Skeletal muscle tissue (tissue), 4 donors: Measurements from ENCODE around the gene NEURL3. TPM values are rescaled to one million over a fixed set of nuclear protein-coding genes. Genes with fewer than 3 reads are reported as not detected.
"Not testable (repeated sequence)": the region's sequence is repeated elsewhere in the genome, so short reads cannot be mapped to it uniquely, and the experiment has no call there.

Experiments
- H3K27ac ChIP-seq: one replicate; pipeline ENCODE4 v1.7.0; 2013; ENCODE audit warnings: mild to moderate bottlenecking, low read depth, low read length, inconsistent platforms
- H3K27me3 ChIP-seq, 3 donors: one replicate each; pipeline ENCODE4 v1.7.0; 2013; ENCODE audit warnings: low read length in 3 of 3; ENCODE audit not compliant: control insufficient read depth in 3 of 3, insufficient read depth in 3 of 3
- H3K36me3 ChIP-seq, 3 donors: one replicate each; pipeline ENCODE4 v1.7.0; 2013; ENCODE audit warnings: low read length in 3 of 3; ENCODE audit not compliant: control insufficient read depth in 3 of 3, insufficient read depth in 3 of 3
- H3K4me1 ChIP-seq, 3 donors: one replicate each; pipeline ENCODE4 v1.7.0; 2013; ENCODE audit warnings: low read length in 3 of 3, mild to moderate bottlenecking in 3 of 3; ENCODE audit not compliant: control insufficient read depth in 3 of 3, insufficient read depth in 3 of 3
- H3K4me3 ChIP-seq, 3 donors: one replicate each; pipeline ENCODE4 v1.7.0; 2013; ENCODE audit warnings: low read length in 3 of 3
- H3K9ac ChIP-seq, 3 donors: one replicate each; pipeline ENCODE4 v1.7.0; 2013; ENCODE audit warnings: low read length in 3 of 3, mild to moderate bottlenecking in 3 of 3, moderate library complexity in 2 of 3, low read depth in 1 of 3
- H3K9me3 ChIP-seq, 3 donors: one replicate each; pipeline ENCODE4 v1.7.0; 2013; ENCODE audit warnings: low read length in 3 of 3; ENCODE audit not compliant: control insufficient read depth in 3 of 3
- total RNA-seq: library from RNA; depleted of rRNA; stranded (reverse); fragments of >200 nt; gene quantifications from one replicate; pipeline ENCODE4 v1.2.3, GENCODE V29; 2014
- donor health status: Osteomylitis.

The NEURL3 gene
- not detected for total RNA-seq

- no peak within 1 kb of the TSS for H3K4me3 ChIP-seq
- H3K27ac ChIP-seq = no peak within 1 kb of the TSS
- H3K9me3 ChIP-seq = no peaks in the 10 kb centered on the region
- H3K36me3 ChIP-seq = no peaks in the 10 kb centered on the region
- peaks cover 30 to 52% (median 49%) of the 10 kb centered on the region in 3 donors for H3K4me1 ChIP-seq
- H3K9ac ChIP-seq = no peak within 1 kb of the TSS
- H3K27me3 ChIP-seq = peaks cover 18 to 25% (median 25%) of the 10 kb centered on the region in 3 donors
Observed at GRCh38 chr2:96505231-96505889, at the start of gene NEURL3. Gene NEURL3, minus strand, starts transcription at chr2:96505357. Its CDS starts 71 bp downstream, at chr2:96505286.

DNA sequence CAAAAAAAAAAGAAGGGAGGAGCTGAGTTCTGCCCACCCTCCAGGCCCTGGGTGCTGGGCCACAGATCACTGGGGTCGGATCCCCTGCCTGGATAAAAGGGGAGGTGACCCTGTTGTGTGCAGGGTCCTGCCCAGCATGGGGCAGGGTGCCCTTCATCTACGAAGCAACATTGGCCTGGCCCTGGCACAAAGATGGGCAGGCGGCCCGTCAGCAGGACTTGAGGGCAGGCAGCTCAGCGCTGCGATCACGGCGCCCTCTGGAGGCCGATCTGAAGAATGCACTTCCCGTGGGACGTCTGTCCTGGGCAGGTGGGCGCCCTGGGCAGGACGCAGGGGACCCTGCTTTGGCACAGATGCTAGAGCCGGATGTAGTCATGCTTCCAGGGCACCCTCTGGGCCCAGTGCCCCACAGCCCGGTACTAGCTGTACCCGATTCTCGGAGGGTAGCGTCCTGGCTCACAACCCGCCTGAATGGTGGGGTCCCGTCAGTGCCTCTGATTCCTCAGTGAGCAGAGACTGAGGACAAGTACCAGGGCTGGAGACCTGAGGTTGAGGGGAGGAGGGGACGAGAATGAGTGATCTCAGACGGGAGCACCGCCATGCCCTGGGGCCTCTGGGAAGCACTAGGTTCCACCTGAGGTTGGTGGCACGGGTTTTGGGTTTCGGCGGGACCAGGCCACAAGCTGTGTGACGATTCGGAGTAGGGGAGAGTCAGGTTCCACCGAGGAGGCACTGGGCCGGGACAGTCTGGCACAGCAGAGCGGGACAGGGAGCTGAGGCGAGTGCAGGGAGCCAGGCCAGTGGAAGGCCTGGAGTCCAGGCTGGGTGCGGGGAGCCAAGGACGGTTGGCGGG, 49.4 kb upstream of the NEURL3 start:
- H3K27ac ChIP-seq = peak overlapping the region; percentile 72
- no peaks in the 10 kb centered on the region for H3K27me3 ChIP-seq
- H3K9ac ChIP-seq = peak overlapping the region; percentile 63 to 82 (median 80)
- H3K36me3 ChIP-seq = peaks cover 16 to 37% (median 22%) of the 10 kb centered on the region in 3 donors
- H3K4me3 ChIP-seq = peak overlapping the region; percentile 39 to 73 (median 51)
- no peaks in the 10 kb centered on the region for H3K9me3 ChIP-seq
- H3K4me1 ChIP-seq = peaks cover 10 to 34% (median 23%) of the 10 kb centered on the region in 3 donors

DNA sequence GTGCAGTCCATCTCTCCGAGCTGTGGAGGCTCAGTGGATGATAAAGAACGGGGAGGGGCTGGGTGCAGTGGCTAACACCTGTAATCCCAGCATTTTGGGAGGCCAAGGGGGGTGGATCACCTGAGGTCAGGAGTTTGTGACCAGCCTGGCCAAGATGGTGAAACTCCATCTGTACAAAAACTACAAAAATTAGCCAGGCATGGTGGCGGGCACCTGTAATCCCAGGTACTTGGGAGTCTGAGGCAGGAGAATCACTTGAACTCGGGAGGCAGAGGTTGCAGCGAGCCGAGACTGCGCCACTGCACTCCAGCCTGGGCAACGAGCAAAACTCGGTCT, 48.8 kb upstream of the NEURL3 start:
- H3K27me3 ChIP-seq, H3K9me3 ChIP-seq, H3K27ac ChIP-seq: not testable (repeated sequence)
- peak overlapping the region; percentile 63 to 82 (median 80) for H3K9ac ChIP-seq
- H3K4me1 ChIP-seq = peaks cover 11 to 40% (median 25%) of the 10 kb centered on the region in 3 donors
- peaks cover 22 to 43% (median 26%) of the 10 kb centered on the region in 3 donors for H3K36me3 ChIP-seq
- H3K4me3 ChIP-seq = peak overlapping the region in 1 of 3 donors; percentile 51

GRCh38 chr2:96553176-96553956, 48.2 kb upstream of the NEURL3 start:
- no peak overlapping the region for H3K4me3 ChIP-seq
- peaks cover 12 to 46% (median 26%) of the 10 kb centered on the region in 3 donors for H3K4me1 ChIP-seq
- H3K27ac ChIP-seq = no peak overlapping the region
- peaks cover 27 to 48% (median 32%) of the 10 kb centered on the region in 3 donors for H3K36me3 ChIP-seq
- no peak overlapping the region for H3K9ac ChIP-seq
- no peaks in the 10 kb centered on the region for H3K9me3 ChIP-seq
- no peaks in the 10 kb centered on the region for H3K27me3 ChIP-seq

DNA sequence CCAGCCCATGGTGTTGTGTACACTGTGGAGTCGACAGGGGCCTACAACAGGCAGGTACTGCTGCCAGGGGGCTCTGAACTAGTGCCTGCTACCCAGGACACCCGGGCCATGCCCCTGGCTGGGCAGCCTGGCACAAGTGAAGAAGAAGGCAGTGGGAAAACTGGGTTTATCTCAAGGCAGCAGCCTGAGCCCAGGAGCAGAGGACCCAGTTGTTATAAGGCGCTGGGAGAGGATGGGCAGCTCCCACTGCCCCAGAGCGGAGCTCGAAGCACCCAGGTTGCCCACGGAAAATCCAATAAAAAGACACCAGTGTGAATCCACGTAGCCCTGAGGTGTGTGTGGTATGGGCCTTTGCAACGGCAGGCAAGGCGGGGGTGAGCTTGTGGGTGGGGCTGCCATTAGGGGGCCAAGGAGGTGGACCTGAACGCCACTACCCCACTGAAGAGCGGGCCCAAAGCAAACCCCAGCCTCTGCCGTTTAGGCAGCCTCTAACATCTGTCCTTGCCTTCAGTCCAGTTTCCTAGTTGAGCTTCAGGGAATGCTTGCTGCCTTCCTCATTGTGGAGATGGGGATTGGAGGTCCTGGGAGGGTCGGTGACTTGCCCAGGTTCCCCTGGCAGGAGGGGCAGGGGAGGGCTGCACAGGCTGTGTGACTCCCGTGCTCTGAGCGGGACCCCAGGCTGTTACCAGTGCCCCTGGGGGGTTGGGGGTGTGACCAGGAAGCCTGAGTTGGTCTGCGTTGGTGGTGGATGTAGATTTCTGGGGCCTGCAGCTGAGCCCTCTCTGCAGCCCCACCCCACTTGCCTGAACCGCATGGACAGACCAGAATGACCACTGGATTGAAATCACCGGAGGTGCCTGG, 47.4 kb upstream of the NEURL3 start:
- no peaks in the 10 kb centered on the region for H3K27me3 ChIP-seq
- H3K4me1 ChIP-seq = peaks cover 12 to 48% (median 26%) of the 10 kb centered on the region in 3 donors
- H3K9me3 ChIP-seq = no peaks in the 10 kb centered on the region
- H3K36me3 ChIP-seq = peaks cover 29 to 53% (median 35%) of the 10 kb centered on the region in 3 donors
- H3K9ac ChIP-seq = no peak overlapping the region
- no peak overlapping the region for H3K27ac ChIP-seq
- H3K4me3 ChIP-seq = no peak overlapping the region

DNA sequence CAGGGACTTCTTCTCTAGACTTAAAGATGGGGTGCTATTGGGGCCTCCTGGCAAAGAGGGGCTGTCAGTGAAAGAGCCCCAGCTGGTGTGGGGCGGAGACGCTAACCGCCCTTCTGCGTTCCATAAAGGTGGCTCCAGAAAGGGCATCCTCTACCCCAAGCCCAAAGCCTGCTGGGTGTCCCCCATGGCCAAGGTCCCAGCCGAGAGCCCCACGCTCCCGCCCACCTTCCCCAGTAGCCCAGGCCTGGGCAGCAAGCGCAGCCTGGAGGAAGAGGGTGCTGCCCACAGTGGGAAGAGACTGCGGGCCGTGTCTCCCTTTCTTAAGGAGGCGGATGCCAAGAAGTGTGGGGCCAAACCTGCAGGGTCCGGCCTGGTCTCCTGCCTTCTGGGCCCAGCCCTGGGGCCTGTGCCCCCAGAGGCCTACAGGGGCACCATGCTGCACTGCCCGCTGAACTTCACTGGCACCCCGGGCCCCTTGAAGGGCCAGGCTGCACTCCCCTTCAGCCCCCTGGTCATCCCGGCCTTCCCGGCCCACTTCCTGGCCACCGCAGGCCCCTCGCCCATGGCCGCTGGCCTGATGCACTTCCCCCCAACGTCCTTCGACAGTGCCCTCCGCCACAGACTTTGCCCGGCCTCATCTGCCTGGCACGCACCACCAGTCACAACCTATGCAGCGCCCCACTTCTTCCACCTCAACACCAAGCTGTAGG, 46.6 kb upstream of the NEURL3 start:
- no peaks in the 10 kb centered on the region for H3K9me3 ChIP-seq
- no peak overlapping the region for H3K4me3 ChIP-seq
- H3K27me3 ChIP-seq = no peaks in the 10 kb centered on the region
- H3K4me1 ChIP-seq = peaks cover 12 to 56% (median 26%) of the 10 kb centered on the region in 3 donors
- peaks cover 33 to 61% (median 40%) of the 10 kb centered on the region in 3 donors for H3K36me3 ChIP-seq
- no peak overlapping the region for H3K9ac ChIP-seq
- H3K27ac ChIP-seq = no peak overlapping the region

- Histone ChIP-seq H3K9me3 (no peaks in the 10 kb centered on the region), H3K27me3 (no peaks in the 10 kb centered on the region), H3K4me1 (peaks cover 12 to 63% (median 32%) of the 10 kb centered on the region in 3 donors), H3K4me3 (no peak overlapping the region), H3K27ac (no peak overlapping the region), H3K36me3 (peaks cover 33 to 65% (median 40%) of the 10 kb centered on the region in 3 donors), H3K9ac (no peak overlapping the region)
Observed at GRCh38 chr2:96550787-96551604, 45.8 kb upstream of the NEURL3 start.

GRCh38 chr2:96549967-96550786, 45.0 kb upstream of the NEURL3 start:
- Histone ChIP-seq H3K9me3 (no peaks in the 10 kb centered on the region), H3K4me3 (no peak overlapping the region), H3K27me3 (no peaks in the 10 kb centered on the region), H3K27ac (no peak overlapping the region), H3K4me1 (peaks cover 10 to 56% (median 27%) of the 10 kb centered on the region in 3 donors), H3K9ac (no peak overlapping the region), H3K36me3 (peaks cover 33 to 69% (median 42%) of the 10 kb centered on the region in 3 donors)
